Stimulated activated CD4-positive, alpha-beta T cell treated with anti-CD3 and anti-CD28 coated beads, Interleukin-12 subunit alpha, Interleukin-12 subunit beta, amount 100 ng/mL, for 24 hours (primary cell): ENCODE data around the gene ART1.
"Not testable (repeated sequence)": the region's sequence is repeated elsewhere in the genome, so short reads cannot be mapped to it uniquely, and the experiment has no call there.

Source experiments
- DNase-seq, 2 experiments: peaks; one replicate each; pipeline ENCODE4 v3.0.0-alpha.2; 2020; ENCODE audit warnings: low read depth in 2 of 2

ART1 gene

DNA sequence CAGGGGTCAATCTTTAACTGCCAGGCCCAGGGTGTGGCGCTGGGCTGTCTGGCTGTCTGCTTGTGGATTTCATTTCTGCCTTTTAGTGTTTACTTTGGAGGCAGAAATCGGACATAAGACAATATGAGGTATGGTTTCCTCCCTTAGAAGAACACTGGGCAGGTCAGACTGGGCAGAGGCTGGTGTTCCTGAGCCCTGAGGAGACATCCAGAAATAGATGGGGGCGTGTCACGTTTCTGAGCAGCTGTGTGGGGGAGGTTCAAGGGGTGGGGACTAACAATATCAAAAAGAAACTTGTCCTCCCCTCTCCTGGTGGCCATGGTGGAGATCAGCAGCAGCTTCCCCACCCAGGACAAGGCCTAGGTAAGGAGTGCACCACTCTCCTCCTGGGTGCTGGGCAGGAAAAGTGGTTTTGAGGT is at the start of gene ART1:
ART1 (plus strand) TSS at position 312 of the 419 bp plus-strand sequence. CDS start 14,086 bp downstream, outside the sequence.
- no peak for DNase-seq

GRCh38 chr11:3597743-3598142 is 47.2 kb upstream of the ART1 start:
- DNase-seq = not testable (repeated sequence)

DNA sequence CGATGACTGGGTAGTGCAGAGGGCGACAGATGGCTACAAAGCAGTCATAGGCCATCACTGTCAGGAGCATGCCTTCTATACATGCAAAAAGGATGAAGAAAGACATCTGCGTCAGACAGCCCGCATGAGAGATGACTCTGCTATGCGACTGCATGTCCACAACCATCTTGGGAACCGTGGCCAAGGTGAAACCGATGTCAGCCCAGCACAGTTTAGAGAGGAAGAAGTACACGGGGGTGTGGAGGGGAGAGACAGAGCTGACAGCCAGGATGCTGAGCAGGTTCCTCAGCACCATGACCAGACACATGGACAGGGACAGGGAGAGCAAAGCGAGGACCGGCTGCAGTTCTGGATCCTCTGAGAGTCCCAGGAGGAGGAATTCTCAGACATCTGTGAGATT is 44.7 kb upstream of the ART1 start:
- not testable (repeated sequence) for DNase-seq

DNA sequence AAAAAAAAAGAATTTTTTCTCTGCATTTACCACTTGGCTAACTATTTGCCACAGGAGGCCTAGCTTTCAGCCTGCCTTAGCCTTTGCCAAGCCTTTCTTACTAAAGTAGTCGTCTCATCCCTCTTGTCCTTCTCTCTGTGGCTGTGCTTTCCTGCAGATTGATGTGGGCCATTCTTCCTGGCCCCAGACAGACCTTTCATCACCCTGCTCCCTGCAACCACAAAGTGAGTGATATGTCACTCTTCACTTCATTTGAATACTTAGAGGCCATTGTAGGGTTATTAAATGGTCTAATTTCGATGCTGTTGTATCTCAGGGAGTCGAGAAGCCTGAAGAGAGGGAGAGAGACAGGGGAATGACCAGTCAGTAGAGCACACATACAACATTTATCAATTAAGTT is 40.8 kb upstream of the ART1 start:
- DNase-seq = no peak

GRCh38 chr11:3605283-3605662 is 39.7 kb upstream of the ART1 start:
- no peak for DNase-seq

DNA sequence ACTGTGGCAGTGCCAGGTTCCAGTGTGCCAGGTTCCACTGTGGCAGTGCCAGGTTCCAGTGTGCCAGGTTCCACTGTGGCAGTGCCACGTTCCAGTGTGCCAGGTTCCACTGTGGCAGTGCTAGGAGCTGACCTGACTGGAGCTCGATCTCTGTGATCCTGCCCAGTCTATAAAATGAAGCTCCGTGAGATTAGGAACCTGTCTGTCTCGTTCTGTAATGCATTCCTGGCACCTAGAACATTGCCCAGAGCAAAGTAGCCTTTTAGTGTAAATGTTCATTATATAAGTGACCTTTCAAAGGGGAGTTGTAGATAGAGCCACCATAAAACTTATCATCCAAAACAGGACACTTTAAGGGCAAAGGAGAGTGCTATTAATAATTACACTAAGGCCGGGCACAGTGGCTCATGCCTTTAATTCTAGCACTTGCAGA is 39.1 kb upstream of the ART1 start:
- no peak for DNase-seq

DNA sequence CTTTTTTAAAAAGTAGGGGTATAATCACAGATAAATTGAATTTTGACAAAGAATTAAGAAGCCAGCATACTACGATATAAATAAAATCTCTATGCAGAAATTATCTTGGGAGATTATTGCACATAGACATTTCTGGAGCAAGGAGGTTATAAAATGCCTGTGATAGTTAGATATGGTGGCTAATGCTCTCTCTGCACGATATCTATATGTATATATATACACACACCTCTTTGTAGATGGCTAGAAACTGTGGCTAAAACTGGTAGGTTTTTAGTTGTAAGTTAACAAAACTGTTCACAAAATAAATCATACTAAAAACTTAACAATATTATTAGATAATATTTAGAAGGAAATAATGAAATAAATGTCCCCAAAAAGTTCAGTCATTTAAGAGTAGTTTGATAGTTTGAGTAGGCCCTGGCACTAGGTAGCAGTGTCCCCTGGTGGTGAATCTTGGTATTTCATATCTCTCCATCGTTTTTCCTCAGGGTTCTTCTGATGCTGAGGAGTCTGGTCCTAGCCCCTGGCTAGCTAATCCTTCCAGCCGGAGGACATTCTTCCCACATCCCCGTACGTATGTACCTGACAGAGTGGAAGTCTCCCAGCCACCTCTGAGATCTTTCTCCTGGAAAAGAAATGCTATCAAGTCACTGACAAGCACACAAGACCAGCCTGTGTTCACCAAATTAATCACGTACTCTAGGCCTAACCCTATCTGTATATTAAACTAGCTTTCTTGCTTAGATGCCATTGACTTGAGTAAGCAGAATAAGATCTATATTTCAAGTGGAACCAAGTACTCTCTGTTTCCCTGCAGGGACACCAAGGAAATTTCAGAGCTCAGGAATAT is 35.3 kb upstream of the ART1 start:
- no peak for DNase-seq

- no peak for DNase-seq
Measured at GRCh38 chr11:3610846-3611245, 34.1 kb upstream of the ART1 start.

- DNase-seq = no peak
Measured at GRCh38 chr11:3611976-3612678, 32.8 kb upstream of the ART1 start.

GRCh38 chr11:3613998-3614741 is 30.8 kb upstream of the ART1 start:
- DNase-seq = no peak

- DNase-seq = peak; percentile 20 to 53
Measured at GRCh38 chr11:3614742-3615171, 30.2 kb upstream of the ART1 start.

- DNase-seq = no peak
Measured at GRCh38 chr11:3615998-3616397, 28.9 kb upstream of the ART1 start.

- DNase-seq = no peak
Measured at GRCh38 chr11:3616721-3617460, 28.0 kb upstream of the ART1 start.

GRCh38 chr11:3617990-3618389 is 26.9 kb upstream of the ART1 start:
- no peak for DNase-seq

DNA sequence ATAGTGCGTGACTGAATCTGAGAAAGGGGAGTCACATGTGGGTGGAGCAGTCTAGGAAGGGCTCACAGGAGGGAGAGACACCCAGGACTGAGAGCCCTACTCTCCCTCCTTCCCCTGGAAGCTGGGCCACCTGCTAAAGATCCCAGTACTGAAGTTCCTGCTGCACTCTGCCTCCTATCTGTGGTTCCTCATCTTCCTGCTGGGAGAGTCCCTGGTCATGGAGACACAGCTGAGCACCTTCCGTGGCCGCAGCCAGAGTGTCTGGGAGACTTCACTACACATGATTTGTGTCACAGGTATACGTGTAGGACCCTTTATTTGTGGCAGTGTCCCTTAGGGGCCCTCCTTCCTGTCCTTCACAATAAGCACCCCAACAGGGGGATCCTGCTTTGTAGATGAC is 22.4 kb upstream of the ART1 start:
- DNase-seq = no peak

GRCh38 chr11:3623121-3623520 is 21.8 kb upstream of the ART1 start:
- no peak for DNase-seq

- no peak for DNase-seq
Measured at GRCh38 chr11:3623767-3624458, 21.0 kb upstream of the ART1 start.

- DNase-seq = no peak
Measured at GRCh38 chr11:3626250-3626960, 18.5 kb upstream of the ART1 start.

DNA sequence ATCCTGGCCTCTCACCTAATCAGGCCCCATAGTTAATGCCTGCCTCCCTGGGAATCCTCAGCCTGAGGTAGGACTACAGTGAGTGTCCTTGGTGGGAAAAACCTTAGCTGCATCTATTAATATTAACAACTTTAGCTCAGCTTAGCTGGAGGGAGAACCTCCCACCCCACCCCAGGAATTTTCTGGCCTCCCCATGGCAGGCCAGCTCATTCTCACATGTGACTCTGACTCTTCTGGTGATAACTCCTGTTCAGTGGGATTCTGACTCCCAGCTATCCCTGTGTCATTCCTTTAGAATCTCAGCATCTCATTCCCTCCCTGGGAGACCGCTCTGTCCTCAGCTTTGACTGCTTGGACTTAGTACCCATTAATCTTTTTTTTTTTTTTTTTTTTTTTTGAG is 17.6 kb upstream of the ART1 start:
- no peak for DNase-seq

- no peak for DNase-seq
Measured at GRCh38 chr11:3631331-3631730, 13.6 kb upstream of the ART1 start.
